PC-9 (cell line): ENCODE results near the gene MYL6B. TPM values are rescaled to one million over a fixed set of nuclear protein-coding genes. Genes with fewer than 3 reads are reported as not detected.

Experiments
- BruUV-seq: library from RNA; stranded (reverse); fragments of 400-500 nt; replicated peaks from 2 replicates; lab custom pipeline; 2021; lab: Mats Ljungman, UMichigan
- CTCF ChIA-PET: fragments of 300-600 bp; sonication (Branson Sonifier 250); formaldehyde crosslinking; loops from one replicate; lab custom pipeline; 2022; ENCODE audit warnings: antibody characterized with exemption; lab: Charles Lee
- POLR2A ChIA-PET: fragments of 300-600 bp; sonication (Branson Sonifier 250); formaldehyde crosslinking; loops from one replicate; lab custom pipeline; 2022; ENCODE audit warnings: antibody characterized with exemption; ENCODE audit not compliant: unreplicated experiment; lab: Charles Lee
- DNase-seq, 2 experiments: peaks; one replicate each; pipeline versions ENCODE4 v3.0.0 to v3.0.0-alpha.2; 2015 to 2022; ENCODE audit warnings: mixed read lengths in 1 of 2
- H2AFZ ChIP-seq: fragments of 200-600 bp; sonication (generic); 2 replicates; pipeline ENCODE4 v1.8.1; 2017; ENCODE audit warnings: antibody characterized with exemption
- H3F3A ChIP-seq: fragments of 200-600 bp; sonication (generic); 2 replicates; pipeline ENCODE4 v1.8.1; 2017; ENCODE audit warnings: antibody characterized with exemption, mild to moderate bottlenecking, low read depth; ENCODE audit not compliant: insufficient read depth
- H3K27ac ChIP-seq: fragments of 200-600 bp; sonication (generic); 2 replicates; pipeline ENCODE4 v1.6.1; 2016; ENCODE audit warnings: mixed run types
- H3K27me3 ChIP-seq: fragments of 200-600 bp; sonication (generic); 2 replicates; pipeline ENCODE4 v1.6.1; 2016; ENCODE audit warnings: low read depth, mixed run types; ENCODE audit not compliant: insufficient read depth
- H3K36me3 ChIP-seq: fragments of 200-600 bp; sonication (generic); 2 replicates; pipeline ENCODE4 v1.6.1; 2016; ENCODE audit warnings: low read depth, mixed run types
- H3K4me1 ChIP-seq: fragments of 200-600 bp; sonication (generic); replicated peaks from 2 replicates; pipeline ENCODE4 v1.6.1; 2016; ENCODE audit warnings: mixed run types; ENCODE audit not compliant: insufficient read depth
- H3K4me2 ChIP-seq: fragments of 200-600 bp; sonication (generic); 2 replicates; pipeline ENCODE4 v1.6.1; 2017; ENCODE audit warnings: mixed run types
- H3K4me3 ChIP-seq: fragments of 200-600 bp; sonication (generic); 2 replicates; pipeline ENCODE4 v1.6.1; 2016; ENCODE audit warnings: mixed run types
- H3K79me2 ChIP-seq: fragments of 200-600 bp; sonication (generic); 2 replicates; pipeline ENCODE4 v1.6.1; 2017; ENCODE audit warnings: low read depth, mixed run types
- H3K9me2 ChIP-seq: fragments of 200-600 bp; sonication (generic); 2 replicates; pipeline ENCODE4 v1.8.1; 2017; ENCODE audit warnings: mild to moderate bottlenecking; ENCODE audit not compliant: insufficient read depth
- H3K9me3 ChIP-seq: fragments of 200-600 bp; sonication (generic); 2 replicates; pipeline ENCODE4 v1.8.1; 2016; ENCODE audit warnings: low read depth; ENCODE audit not compliant: insufficient read depth
- H4K20me1 ChIP-seq: fragments of 200-600 bp; sonication (generic); 2 replicates; pipeline ENCODE4 v1.8.1; 2017; ENCODE audit not compliant: insufficient read depth
- EZH2 ChIP-seq: fragments of 200-600 bp; sonication (generic); IDR thresholded peaks from 2 replicates; pipeline ENCODE4 v1.8.0; 2017; ENCODE audit warnings: antibody characterized with exemption, low read depth
- intact Hi-C: fragments of 100-400 bp; cut with micrococcal nuclease; formaldehyde crosslinking; loops from one replicate; pipeline ENCODE4 v1.10.0; 2022; ENCODE audit not compliant: unreplicated experiment
- total RNA-seq: library from RNA; stranded (reverse); gene quantifications from 2 replicates; pipeline ENCODE4 v1.2.3, GENCODE V29; 2021
- TF ChIP-seq, protein P1 (sequence below): fragments of 200-600 bp; sonication (generic); conservative IDR thresholded peaks from 2 replicates; pipeline ENCODE4 v1.6.1; 2017; ENCODE audit warnings: mixed run types, antibody characterized with exemption, mild to moderate bottlenecking, moderate library complexity

MYL6B gene
- total RNA-seq, 1 experiment from 2014 or later = 121 TPM

DNA sequence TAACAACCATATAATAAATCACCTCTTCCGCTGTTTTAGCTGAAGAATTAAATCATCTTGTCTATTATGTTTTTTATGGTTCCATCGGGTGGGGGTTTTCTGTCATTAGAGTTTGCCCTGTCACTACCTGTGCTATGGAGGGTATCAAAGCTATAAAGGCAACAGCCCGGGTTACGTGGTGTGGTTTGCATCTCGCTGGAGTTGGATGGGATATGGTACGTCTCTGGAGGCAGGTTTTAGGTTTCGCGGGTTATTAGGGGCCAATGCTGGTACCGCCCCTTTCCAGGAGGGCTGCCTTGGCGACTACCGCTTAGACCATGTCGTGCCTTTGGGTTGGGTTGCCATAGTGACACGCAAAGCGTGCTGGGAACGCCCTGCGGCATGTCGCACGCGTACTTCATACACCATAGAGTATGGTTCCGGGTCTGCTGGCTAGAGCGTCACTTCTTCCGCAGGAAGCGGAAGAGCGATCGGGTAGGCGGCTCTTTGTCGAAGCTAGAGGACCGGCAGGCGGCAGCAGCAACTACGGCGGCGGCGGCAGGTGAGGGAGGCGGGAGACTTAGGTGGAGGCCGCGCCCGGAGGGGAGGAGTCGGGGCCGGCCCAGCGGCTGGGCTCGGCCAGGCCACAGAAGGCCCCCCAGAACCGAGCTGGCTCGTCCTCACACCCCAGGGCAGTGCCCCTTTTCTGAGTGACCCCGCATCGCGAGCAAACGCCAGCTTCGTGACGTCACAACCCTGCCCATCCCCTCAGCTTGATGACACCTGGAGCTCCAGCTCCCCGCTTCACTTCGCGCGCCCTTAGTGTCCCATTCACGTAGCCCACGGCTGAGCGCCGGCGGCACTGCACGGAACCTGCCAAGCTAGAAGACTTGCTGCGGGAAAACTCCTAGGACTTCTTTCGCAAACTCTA, 34.4 kb upstream of the MYL6B start, which contains the start of gene ZC3H10:
ZC3H10 (plus strand) TSS at position 489 of the 910 bp plus-strand sequence. CDS start 2,297 bp downstream, outside the sequence.
- peak; percentile 99 for DNase-seq
- peak within 1 kb of the TSS; percentile 71 for H2AFZ ChIP-seq
- H4K20me1 ChIP-seq = no peaks in the 10 kb centered on the region
- intact Hi-C loops = loop anchor here (1.0 to 5.0 kb wide), 9 partner anchors 14 to 889 kb away; partner anchors contain the start of genes COQ10A, MYL6, PA2G4 and RAB5B
- H3K4me1 ChIP-seq = peaks cover 26% of the 10 kb centered on the region
- no TSS peak for BruUV-seq
- peaks cover 19% of the 10 kb centered on the region for H3K79me2 ChIP-seq
- peak within 1 kb of the TSS; percentile 96 for H3K27ac ChIP-seq
- H3K9me3 ChIP-seq = no peaks in the 10 kb centered on the region
- H3K36me3 ChIP-seq = peaks cover 10% of the 10 kb centered on the region; the same call in 1 of the 2 replicates
- H3K9me2 ChIP-seq = no peaks in the 10 kb centered on the region
- peak within 1 kb of the TSS; percentile 98 for H3K4me3 ChIP-seq
- TF ChIP-seq, protein P1, sequence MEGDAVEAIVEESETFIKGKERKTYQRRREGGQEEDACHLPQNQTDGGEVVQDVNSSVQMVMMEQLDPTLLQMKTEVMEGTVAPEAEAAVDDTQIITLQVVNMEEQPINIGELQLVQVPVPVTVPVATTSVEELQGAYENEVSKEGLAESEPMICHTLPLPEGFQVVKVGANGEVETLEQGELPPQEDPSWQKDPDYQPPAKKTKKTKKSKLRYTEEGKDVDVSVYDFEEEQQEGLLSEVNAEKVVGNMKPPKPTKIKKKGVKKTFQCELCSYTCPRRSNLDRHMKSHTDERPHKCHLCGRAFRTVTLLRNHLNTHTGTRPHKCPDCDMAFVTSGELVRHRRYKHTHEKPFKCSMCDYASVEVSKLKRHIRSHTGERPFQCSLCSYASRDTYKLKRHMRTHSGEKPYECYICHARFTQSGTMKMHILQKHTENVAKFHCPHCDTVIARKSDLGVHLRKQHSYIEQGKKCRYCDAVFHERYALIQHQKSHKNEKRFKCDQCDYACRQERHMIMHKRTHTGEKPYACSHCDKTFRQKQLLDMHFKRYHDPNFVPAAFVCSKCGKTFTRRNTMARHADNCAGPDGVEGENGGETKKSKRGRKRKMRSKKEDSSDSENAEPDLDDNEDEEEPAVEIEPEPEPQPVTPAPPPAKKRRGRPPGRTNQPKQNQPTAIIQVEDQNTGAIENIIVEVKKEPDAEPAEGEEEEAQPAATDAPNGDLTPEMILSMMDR = peak; percentile 29; the same call in 1 of the 2 replicates
- no peak for TF ChIP-seq EZH2
- peaks cover 51% of the 10 kb centered on the region for H3F3A ChIP-seq
- ChIA-PET POLR2A (interaction anchor here (0.6 to 1.0 kb wide), 9 partner anchors 11 to 903 kb away, joined by 3 to 16 read pairs (median 4); partner anchors contain the start of genes RAB5B and RBMS2), CTCF (interaction anchor here (0.6 to 1.7 kb wide), 9 partner anchors 13 to 993 kb away, joined by 3 to 15 read pairs (median 5); partner anchors contain the start of genes PA2G4, SMARCC2 and STAT6)
- H3K27me3 ChIP-seq = no peaks in the 10 kb centered on the region
- H3K4me2 ChIP-seq = peak within 1 kb of the TSS; percentile 91

DNA sequence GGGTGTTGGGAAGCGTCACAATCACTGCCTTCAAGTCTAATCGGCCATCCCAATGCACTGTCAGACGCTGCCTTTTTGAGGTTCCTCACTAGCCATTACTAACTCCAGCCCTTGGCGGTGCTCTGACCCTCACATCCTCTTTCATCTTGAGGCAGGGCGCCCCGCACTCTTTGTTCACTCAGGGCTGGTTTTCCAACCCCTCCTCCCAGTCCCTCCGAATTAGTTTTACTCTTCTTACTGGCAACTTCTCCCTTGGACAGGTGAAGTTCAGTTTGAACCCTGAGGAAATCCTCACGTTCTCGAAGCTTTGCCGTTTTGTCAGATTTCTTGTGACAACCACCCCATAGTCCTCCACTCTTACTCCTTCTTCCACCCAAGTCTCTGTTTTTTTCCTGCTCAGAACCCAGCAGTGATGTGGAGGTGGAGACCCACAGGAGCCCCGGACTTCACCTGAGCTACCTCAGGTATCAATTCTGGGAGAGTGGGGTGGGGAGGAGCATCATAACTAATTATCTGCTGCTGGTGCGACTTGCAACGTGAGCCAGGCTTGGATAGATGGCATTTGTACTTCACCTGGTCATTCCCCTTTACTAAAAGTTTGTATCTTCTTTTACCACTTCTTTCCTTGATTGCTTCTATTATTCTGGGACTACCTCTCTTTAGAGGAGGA, 33.6 kb upstream of the MYL6B start:
- peak overlapping the region; percentile 71 for H2AFZ ChIP-seq
- CTCF ChIA-PET = interaction anchor here (0.6 to 1.7 kb wide), 7 partner anchors 14 to 382 kb away, joined by 3 to 15 read pairs (median 5); partner anchors contain the start of genes PA2G4, RNF41 and SMARCC2
- H3K27me3 ChIP-seq = no peaks in the 10 kb centered on the region
- H4K20me1 ChIP-seq = no peaks in the 10 kb centered on the region
- H3K4me1 ChIP-seq = peaks cover 26% of the 10 kb centered on the region
- POLR2A ChIA-PET = interaction anchor here (0.5 to 1.0 kb wide), 8 partner anchors 15 to 902 kb away, joined by 3 to 16 read pairs (median 4); partner anchors contain the start of genes COQ10A, RAB5B and RBMS2
- H3K27ac ChIP-seq = peak overlapping the region; percentile 38; the same call in 1 of the 2 replicates
- H3K4me3 ChIP-seq = peak overlapping the region; percentile 63
- no peaks in the 10 kb centered on the region for H3K9me2 ChIP-seq
- no peak for TF ChIP-seq EZH2
- TF ChIP-seq, protein P1 = no peak
- H3F3A ChIP-seq = peaks cover 43% of the 10 kb centered on the region
- no peaks in the 10 kb centered on the region for H3K9me3 ChIP-seq
- intact Hi-C loops = loop anchor here (1.0 to 5.0 kb wide), 12 partner anchors 15 to 888 kb away; partner anchors contain the start of genes COQ10A, CS, MYL6 and NABP2
- DNase-seq = no peak
- H3K36me3 ChIP-seq = peaks cover 6% of the 10 kb centered on the region; the same call in 1 of the 2 replicates
- peaks cover 19% of the 10 kb centered on the region for H3K79me2 ChIP-seq
- BruUV-seq = no TSS peak
- H3K4me2 ChIP-seq = peak overlapping the region; percentile 91
